Tibial nerve (tissue), 4 donors: ENCODE results near the gene GNG2. TPM values are rescaled to one million over a fixed set of nuclear protein-coding genes. Genes with fewer than 3 reads are reported as not detected.

Source experiments
- DNase-seq, 2 donors: peaks; one replicate each; pipeline ENCODE4 v3.0.0-alpha.2; 2019; ENCODE audit warnings: low spot score in 2 of 2
- H3K27ac ChIP-seq, 4 donors: fragments of 200-600 bp; sonication (generic) in 3 of 4; one replicate each; pipeline ENCODE4 v1.5.1; 2017 to 2019; ENCODE audit warnings: mild to moderate bottlenecking in 1 of 4
- H3K27me3 ChIP-seq, 2 donors: fragments of 200-600 bp; sonication (generic) in 1 of 2; one replicate each; pipeline versions ENCODE4 v1.5.1 to v1.6.0; 2017 to 2019
- H3K36me3 ChIP-seq, 3 donors: fragments of 200-600 bp; sonication (generic); one replicate each; pipeline ENCODE4 v1.5.1; 2018 to 2019
- H3K4me1 ChIP-seq, 4 donors: fragments of 200-600 bp; sonication (generic) in 3 of 4; one replicate each; pipeline ENCODE4 v1.5.1; 2017 to 2019
- H3K4me3 ChIP-seq, 4 donors: fragments of 200-600 bp; sonication (generic) in 3 of 4; one replicate each; pipeline ENCODE4 v1.5.1; 2017 to 2019; ENCODE audit warnings: mild to moderate bottlenecking in 1 of 4, moderate library complexity in 1 of 4
- H3K9me3 ChIP-seq, 4 donors: fragments of 200-600 bp; sonication (generic) in 3 of 4; one replicate each; pipeline ENCODE4 v1.5.1; 2017 to 2019
- EP300 ChIP-seq, 2 donors: sonication (generic); formaldehyde crosslinking; IDR thresholded peaks; one replicate each; pipeline ENCODE4 v1.6.1; 2017; ENCODE audit warnings: antibody characterized with exemption in 2 of 2, mild to moderate bottlenecking in 1 of 2
- POLR2A ChIP-seq, 2 donors: fragments of 450-650 bp; IDR thresholded peaks; one replicate each; pipeline ENCODE4 v1.6.1; 2017; ENCODE audit warnings: antibody characterized with exemption in 2 of 2, mild to moderate bottlenecking in 2 of 2, moderate library complexity in 2 of 2
- WGBS, 2 donors: methylation state at CpG; one replicate each; pipeline ENCODE4 v1.1.5; 2018; 5-methylcytosine and 5-hydroxymethylcytosine counted together
- total RNA-seq, 4 donors: library from RNA; depleted of rRNA; stranded (reverse); fragments of >200 nt; gene quantifications; one replicate each; pipeline ENCODE4 v1.1.0, GENCODE V29; 2016
- TF ChIP-seq, protein P1 (sequence below), 5 experiments: fragments of 200-600 bp in 3 of 5; fragments of 450-650 bp in 2 of 5; sonication (generic) in 3 of 5; IDR thresholded peaks; one replicate each; pipeline ENCODE4 v1.5.1; 2016 to 2019; ENCODE audit warnings: antibody characterized with exemption in 5 of 5, mild to moderate bottlenecking in 3 of 5, moderate library complexity in 2 of 5

GNG2 gene
- total RNA-seq, 4 donors from 2014 or later: 54.3 to 121 (median 73.3) TPM

GRCh38 chr14:51828017-51828797 is 32.2 kb upstream of the GNG2 start:
- Histone ChIP-seq H3K36me3 (no peaks in the 10 kb centered on the region), H3K9me3 (peaks cover 0 to 6% (median 0%) of the 10 kb centered on the region in 4 donors), H3K4me1 (no peaks in the 10 kb centered on the region), H3K27ac (no peak overlapping the region), H3K27me3 (no peaks in the 10 kb centered on the region), H3K4me3 (no peak overlapping the region)
- no peak for TF ChIP-seq POLR2A (IDR thresholded peaks at IDR 0.05)
- TF ChIP-seq, protein P1, sequence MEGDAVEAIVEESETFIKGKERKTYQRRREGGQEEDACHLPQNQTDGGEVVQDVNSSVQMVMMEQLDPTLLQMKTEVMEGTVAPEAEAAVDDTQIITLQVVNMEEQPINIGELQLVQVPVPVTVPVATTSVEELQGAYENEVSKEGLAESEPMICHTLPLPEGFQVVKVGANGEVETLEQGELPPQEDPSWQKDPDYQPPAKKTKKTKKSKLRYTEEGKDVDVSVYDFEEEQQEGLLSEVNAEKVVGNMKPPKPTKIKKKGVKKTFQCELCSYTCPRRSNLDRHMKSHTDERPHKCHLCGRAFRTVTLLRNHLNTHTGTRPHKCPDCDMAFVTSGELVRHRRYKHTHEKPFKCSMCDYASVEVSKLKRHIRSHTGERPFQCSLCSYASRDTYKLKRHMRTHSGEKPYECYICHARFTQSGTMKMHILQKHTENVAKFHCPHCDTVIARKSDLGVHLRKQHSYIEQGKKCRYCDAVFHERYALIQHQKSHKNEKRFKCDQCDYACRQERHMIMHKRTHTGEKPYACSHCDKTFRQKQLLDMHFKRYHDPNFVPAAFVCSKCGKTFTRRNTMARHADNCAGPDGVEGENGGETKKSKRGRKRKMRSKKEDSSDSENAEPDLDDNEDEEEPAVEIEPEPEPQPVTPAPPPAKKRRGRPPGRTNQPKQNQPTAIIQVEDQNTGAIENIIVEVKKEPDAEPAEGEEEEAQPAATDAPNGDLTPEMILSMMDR (IDR thresholded peaks at IDR 0.05): no peak
- no peak for TF ChIP-seq EP300 (IDR thresholded peaks at IDR 0.05)
- DNase-seq: no peak
- 60 to 69% methylated on average over 8 of the region's 8 CpGs for WGBS, 2 donors

DNA sequence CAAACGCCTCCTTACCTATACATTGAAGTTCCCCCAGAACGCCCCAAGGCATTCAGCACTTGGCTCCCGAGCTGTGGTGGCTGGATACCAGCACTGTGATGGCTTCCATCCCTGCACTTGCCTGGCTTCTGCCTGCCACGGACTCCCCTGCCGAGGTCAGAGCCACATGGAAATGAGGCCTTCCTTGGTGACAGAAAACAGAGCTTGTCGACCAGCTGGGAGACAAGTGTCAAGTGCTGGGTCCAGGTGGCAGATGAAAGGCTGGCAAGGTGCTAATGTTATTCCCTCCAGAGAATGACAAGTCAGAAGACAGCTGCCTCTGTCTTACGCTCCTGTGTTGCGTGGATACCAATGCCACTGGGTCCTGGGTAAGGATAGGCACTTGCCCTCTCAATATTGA is 26.2 kb upstream of the GNG2 start:
- no peak for TF ChIP-seq POLR2A (IDR thresholded peaks at IDR 0.05)
- TF ChIP-seq, protein P1 (IDR thresholded peaks at IDR 0.05): no peak
- TF ChIP-seq EP300 (IDR thresholded peaks at IDR 0.05): no peak
- no peaks in the 10 kb centered on the region for H3K36me3 ChIP-seq
- no peak overlapping the region for H3K27ac ChIP-seq
- H3K4me1 ChIP-seq: no peaks in the 10 kb centered on the region
- peaks cover 0 to 6% (median 0%) of the 10 kb centered on the region in 4 donors for H3K9me3 ChIP-seq
- no peak for DNase-seq
- H3K4me3 ChIP-seq: no peak overlapping the region
- 79 to 80% methylated on average over 8 of the region's 8 CpGs for WGBS, 2 donors
- no peaks in the 10 kb centered on the region for H3K27me3 ChIP-seq

DNA sequence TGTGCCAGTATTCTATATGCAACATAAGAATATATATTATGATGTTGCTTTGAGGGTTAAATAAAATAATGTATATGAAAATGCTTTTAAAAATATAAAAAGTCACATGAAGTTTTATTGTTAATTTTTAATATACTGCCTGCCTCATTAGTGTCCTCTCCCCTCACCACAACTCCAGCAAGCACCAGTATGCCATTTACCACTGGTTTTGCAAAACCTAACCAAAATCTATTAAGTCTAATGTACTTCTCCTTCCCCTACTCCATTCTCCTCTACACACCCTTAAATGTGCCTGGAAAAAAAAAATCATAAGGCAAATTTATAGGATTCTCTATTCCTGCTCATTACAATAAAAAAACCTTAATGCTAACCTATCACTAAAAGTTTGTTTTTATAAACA is 24.0 kb upstream of the GNG2 start:
- no peaks in the 10 kb centered on the region for H3K27me3 ChIP-seq
- no peaks in the 10 kb centered on the region for H3K36me3 ChIP-seq
- H3K4me3 ChIP-seq: no peak overlapping the region
- no peaks in the 10 kb centered on the region for H3K4me1 ChIP-seq
- peaks cover 0 to 6% (median 0%) of the 10 kb centered on the region in 4 donors for H3K9me3 ChIP-seq
- H3K27ac ChIP-seq: no peak overlapping the region
- no peak for DNase-seq
- TF ChIP-seq EP300 (IDR thresholded peaks at IDR 0.05) (no peak), POLR2A (IDR thresholded peaks at IDR 0.05) (no peak)
- TF ChIP-seq, protein P1 (IDR thresholded peaks at IDR 0.05): no peak

- no peak for DNase-seq
- H3K27ac ChIP-seq: no peak overlapping the region
- 70 to 73% methylated on average over 6 of the region's 6 CpGs for WGBS, 2 donors
Observed at GRCh38 chr14:51844081-51844881, 16.1 kb upstream of the GNG2 start.

More at GRCh38 chr14:51844081-51844881, 16.1 kb upstream of the GNG2 start:
- H3K27me3 ChIP-seq: no peaks in the 10 kb centered on the region
- no peaks in the 10 kb centered on the region for H3K36me3 ChIP-seq
- H3K9me3 ChIP-seq: no peaks in the 10 kb centered on the region
- H3K4me3 ChIP-seq: no peak overlapping the region
- TF ChIP-seq EP300 (IDR thresholded peaks at IDR 0.05): no peak
- no peak for TF ChIP-seq POLR2A (IDR thresholded peaks at IDR 0.05)
- TF ChIP-seq, protein P1 (IDR thresholded peaks at IDR 0.05): no peak
- H3K4me1 ChIP-seq: peaks cover 0 to 11% (median 7%) of the 10 kb centered on the region in 4 donors
